NCI-H774 (cell line): ENCODE data around the gene BEST4.
"Not testable (repeated sequence)": the region's sequence is repeated elsewhere in the genome, so short reads cannot be mapped to it uniquely, and the experiment has no call there.

Source experiments
- DNase-seq: peaks from one replicate; lab custom pipeline; 2025; lab: John Stamatoyannopoulos, UW

BEST4 gene

GRCh38 chr1:44819608-44820327 lies 31.8 kb upstream of the BEST4 start:
- DNase-seq: peak; percentile 84

DNA sequence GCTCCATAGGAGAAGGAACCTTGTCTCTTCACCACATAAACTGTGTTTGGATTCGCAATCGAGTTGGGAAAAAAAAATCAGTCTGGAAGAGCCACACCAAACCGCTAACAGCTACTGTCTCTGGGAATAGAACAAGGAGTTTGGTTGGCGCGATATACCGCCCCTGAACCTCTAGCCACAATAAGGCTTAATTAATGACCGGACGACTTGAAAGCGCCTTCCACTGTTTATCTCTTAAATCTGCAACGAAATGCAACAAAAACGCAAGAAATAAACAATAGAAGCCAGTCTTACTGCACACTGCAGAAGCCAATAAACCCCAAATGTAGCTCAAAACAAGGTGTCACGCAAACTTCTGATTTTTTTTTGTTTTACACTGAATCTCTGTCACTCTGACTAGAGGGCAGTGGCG lies 31.2 kb upstream of the BEST4 start:
- DNase-seq: no peak

DNA sequence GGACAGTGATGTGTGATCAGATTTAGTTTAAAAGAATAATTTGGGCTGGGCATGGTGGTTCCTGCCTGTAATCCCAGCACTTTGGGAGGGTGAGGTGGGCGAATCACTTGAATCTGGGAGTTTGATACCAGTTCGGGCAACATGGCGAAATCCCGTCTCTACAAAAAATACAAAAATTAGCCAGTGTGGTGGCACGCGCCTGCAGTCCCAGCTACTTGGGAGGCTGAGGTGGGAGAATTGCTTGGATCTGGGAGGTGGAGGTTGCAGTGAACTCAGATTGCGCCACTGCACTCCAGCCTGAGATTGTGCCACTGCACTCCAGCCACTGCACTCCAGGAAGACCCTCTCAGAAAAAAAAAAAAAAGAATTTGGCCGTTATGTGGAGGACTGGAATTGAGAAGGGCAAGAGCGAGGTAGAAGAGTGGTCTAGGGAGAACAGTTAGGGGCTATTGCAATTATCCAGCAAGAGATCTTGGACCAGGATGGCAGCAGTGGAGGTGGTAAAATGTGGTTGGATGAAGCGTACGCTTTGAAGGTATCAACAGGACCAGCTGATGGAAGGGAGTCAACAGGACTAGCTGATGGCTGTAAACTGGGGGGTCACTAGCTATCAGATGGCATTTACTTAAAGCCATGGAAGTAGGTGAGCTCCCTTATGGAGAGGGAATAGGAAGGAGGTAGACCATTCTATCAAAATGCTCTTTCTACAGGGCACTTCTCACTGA lies 30.0 kb upstream of the BEST4 start:
- DNase-seq: no peak

GRCh38 chr1:44817307-44817706 lies 29.3 kb upstream of the BEST4 start:
- DNase-seq: no peak

DNA sequence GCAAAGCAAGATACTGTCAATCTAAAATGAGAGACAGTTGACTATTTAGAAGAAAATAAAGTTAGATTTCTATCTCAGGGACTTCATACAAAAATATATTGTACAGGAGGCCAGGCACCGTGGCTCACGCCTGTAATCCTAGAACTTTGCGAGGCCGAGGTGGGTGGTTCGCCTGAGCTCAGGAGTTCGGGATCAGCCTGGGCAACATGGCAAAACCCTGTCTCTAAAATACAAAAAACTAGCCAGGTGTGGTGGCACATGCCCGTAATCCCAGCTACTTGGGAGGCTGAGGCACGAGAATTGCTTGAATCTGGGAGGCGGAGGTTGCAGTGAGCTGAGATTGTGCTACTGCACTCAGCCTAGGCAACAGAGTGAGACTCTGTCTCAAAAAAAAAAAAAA lies 28.0 kb upstream of the BEST4 start:
- DNase-seq: not testable (repeated sequence)

GRCh38 chr1:44812822-44813543 lies 25.0 kb upstream of the BEST4 start:
- DNase-seq: no peak

DNA sequence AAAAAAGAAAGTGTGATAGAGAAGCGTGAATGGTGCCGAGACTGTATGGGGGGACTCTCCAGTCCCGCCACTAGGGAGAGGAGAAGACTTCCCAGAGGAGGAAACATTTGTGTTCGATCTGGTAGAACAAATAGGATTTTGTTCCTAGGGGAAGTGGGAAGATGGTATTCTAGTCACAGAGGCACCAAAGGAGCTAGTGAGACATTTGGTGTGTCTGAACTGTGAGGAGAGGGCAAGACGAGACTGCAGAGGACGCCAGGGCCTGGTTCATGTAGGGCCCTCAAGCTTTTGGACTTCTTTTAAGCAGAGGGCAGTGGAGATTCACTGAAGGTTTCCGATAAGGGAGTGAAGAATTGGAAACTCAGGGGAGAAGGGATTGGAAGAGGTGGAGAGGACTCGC lies 23.3 kb upstream of the BEST4 start:
- DNase-seq: no peak

DNA sequence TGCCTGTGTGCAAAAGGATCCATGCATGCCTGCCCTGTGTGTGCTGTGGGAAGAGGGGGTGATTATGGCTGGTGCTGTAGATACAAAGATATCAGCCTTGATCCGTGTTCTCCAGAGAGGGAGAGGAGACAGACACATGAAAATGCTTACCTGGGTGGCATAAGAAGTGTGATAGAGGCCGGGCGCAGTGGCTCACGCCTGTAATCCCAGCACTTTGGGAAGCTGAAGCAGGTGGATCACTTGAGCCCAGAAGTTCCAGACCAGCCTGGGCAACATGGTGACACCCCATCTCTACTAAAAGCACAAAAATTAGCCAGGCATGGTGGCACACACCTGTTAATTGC lies 22.8 kb upstream of the BEST4 start:
- DNase-seq: not testable (repeated sequence)

DNA sequence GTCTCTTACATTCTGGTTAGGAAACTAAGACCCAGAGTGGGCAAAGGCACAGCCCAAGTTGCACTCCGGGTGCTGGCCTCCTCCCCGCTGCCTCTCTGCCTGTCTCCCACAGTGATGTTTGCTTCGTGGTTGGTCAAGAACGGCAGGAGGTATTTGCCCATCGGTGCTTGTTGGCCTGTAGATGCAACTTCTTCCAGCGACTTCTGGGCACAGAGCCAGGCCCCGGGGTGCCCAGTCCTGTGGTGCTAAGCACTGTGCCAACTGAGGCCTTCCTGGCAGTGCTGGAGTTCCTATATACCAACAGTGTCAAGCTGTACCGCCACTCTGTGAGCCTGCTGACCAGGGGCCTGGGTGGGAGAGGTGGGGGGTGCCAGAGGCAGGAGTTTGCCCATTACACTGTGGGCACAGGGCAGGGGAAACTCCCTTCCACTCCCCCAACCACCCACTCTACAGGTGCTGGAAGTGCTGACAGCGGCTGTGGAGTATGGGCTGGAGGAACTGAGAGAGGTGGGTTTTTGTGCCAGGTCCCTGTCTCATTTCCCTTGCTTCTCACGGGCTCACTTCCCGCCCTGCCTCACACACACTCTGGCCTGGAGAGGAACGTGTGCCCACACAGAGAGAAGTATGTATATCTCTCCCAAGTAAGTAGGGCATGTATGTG lies 22.3 kb upstream of the BEST4 start:
- no peak for DNase-seq

DNA sequence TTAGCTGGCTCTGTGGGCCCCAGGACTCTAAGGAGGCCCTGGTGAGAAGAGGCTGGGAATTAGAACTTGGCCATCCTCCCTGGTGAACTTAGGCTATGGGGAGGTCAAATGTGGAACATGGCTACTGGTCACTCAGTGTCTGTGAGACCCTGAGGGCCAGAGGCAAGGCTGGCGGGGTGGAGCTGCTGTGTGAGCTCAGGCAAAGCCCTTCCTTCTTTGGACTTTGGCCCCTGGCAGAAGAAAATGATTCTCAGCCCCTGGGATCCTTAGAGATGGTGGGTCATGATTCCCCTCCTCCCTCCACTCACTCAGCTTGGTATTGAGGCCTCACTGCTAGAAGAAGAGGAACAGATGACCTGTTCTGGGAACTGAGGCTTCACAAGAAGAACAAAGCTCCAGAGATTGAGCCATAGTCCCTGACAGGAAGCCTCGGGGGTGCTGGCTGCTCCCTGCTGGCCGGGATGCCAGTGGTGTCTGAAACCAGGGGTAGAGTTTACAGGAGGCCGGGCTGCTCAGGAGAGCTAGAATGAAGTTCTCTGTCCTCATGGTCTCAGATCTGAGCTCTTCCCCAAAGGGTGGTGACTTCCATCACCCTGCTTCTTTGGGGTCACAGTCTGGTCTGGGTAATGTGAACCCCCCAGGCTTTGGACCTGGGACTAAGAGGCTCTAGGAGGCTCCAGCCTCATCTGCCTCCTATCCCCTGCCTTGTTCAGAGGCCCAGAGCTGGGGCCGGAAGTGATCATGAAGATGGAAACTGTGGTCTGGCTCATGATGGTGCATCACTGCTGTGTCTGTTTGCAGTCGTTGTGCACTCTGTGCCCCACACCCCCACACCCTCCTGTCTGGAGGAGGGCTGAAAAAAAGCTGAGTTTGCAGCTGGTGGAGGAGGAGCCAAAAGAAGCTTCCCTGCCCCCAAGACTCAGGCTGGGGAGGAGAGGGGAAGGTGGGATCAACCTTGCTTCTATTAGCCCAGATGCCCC lies 21.3 kb upstream of the BEST4 start:
- DNase-seq: no peak

- no peak for DNase-seq
Measured at GRCh38 chr1:44808063-44808937, 20.3 kb upstream of the BEST4 start, which contains the start of gene BTBD19. BTBD19 (plus strand) TSS chr1:44808523; CDS start chr1:44808821, 298 bp downstream.

- peak; percentile 87 for DNase-seq
Measured at GRCh38 chr1:44807364-44808062, 19.5 kb upstream of the BEST4 start.

DNA sequence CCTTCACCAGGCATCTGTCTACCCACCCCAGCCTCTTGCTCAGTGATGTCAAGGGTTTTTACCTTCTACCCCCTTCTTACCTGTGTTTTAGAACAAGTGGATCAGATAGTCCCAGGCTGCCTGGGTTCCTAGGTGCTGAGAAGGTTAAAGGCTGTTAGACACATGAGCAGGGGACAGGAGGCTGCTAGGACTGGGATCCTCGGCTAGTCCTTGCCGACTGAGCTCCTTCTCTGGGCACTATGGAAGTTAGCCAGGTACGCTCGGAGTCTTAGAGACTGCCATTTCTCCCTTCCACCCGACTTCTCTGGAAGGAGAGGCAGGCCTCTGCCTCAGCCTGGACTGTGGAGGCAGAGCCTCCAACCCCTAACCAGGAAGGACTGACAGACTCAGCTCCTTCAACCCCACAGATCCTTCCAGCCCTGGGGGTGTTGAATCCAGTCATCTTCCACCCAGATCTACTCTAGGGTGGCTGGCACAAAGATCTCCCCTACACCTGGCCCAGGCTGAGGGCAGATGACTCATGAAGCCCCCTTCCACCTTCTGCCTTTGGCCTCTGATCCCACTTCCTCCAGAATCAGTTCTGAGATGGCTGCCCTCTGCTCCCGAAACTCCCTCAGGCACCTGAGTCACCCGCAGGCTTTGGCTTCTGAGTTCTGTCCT lies 18.9 kb upstream of the BEST4 start, which contains the start of gene DYNLT4:
Gene DYNLT4, minus strand, starts transcription at position 648 of the 660 bp plus-strand sequence. CDS start 683 bp downstream, outside the sequence.
- no peak for DNase-seq

DNA sequence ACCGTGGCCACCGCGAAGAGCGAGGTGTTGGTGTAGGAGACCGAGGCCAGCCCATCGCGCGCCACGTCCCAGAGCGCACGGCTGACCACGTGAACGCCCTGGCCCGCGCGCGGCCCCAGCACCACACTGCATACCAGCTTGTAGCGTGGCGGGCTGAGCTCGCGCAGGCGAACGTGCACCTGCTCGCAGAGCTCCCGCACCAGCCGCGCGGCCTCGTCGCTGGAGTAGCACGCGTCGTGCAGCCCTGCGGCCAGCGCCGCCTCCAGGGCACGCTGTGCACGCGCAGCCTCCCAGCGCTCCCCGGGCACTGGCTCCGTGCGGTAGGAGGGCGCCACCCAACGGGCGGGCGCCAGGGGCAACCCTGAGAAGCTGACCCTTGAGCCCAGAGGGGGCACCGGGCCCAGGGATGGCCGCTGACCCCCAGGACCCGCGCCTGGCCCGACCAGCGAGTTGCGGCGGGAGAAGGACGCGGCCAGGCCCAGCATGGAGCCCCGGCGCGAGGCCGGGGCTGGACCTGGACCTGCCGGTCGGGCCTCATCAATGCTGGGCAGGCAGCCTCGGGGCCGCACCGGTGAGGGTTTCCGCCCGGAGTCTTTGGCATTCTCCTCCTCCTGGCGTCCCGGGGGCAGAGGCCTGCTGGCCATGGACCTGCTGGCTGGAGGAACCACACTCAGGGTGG lies 18.2 kb upstream of the BEST4 start:
- DNase-seq: no peak

DNA sequence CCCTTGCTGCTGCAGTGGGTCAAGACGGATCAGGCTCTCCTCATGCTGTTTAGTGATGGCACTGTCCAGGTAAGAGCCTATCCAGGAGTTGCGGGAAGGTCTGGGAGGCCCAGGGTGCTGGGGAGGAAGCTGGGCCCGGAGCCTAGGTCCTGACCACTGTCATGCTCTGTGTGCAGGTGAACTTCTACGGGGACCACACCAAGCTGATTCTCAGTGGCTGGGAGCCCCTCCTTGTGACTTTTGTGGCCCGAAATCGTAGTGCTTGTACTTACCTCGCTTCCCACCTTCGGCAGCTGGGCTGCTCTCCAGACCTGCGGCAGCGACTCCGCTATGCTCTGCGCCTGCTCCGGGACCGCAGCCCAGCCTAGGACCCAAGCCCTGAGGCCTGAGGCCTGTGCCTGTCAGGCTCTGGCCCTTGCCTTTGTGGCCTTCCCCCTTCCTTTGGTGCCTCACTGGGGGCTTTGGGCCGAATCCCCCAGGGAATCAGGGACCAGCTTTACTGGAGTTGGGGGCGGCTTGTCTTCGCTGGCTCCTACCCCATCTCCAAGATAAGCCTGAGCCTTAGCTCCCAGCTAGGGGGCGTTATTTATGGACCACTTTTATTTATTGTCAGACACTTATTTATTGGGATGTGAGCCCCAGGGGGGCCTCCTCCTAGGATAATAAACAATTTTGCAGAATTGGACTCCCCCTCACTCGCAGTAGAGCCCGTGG lies 17.5 kb upstream of the BEST4 start:
- no peak for DNase-seq

- no peak for DNase-seq
Measured at GRCh38 chr1:44803312-44804095, 15.5 kb upstream of the BEST4 start.

GRCh38 chr1:44803062-44803311 lies 15.0 kb upstream of the BEST4 start:
- no peak for DNase-seq
